HG03565 (cell line): Measurements from ENCODE around the gene GPR34.

Source experiments
- ATAC-seq: cut with Tn5 transposase; IDR thresholded peaks from one replicate; pipeline ENCODE4 v1.9.1; 2021; ENCODE audit warnings: mild to moderate bottlenecking, moderate library complexity; ENCODE audit not compliant: unreplicated experiment

The GPR34 gene

GRCh38 chrX:41732260-41732659, 43.5 kb downstream of the GPR34 start:
- ATAC-seq = no peak

GRCh38 chrX:41733939-41734338, 45.2 kb downstream of the GPR34 start:
- peak; percentile 98 for ATAC-seq

- ATAC-seq = no peak
These were observed 45.8 kb downstream of the GPR34 start for GRCh38 chrX:41734530-41734929.

GRCh38 chrX:41737065-41737464, 48.3 kb downstream of the GPR34 start:
- ATAC-seq = no peak

GRCh38 chrX:41739871-41740270, 51.1 kb downstream of the GPR34 start:
- ATAC-seq = no peak
